OCI-LY7 (cell line): Measurements from ENCODE around the gene NAPSA. TPM values are rescaled to one million over a fixed set of nuclear protein-coding genes. Genes with fewer than 3 reads are reported as not detected.
"Not testable (repeated sequence)": the region's sequence is repeated elsewhere in the genome, so short reads cannot be mapped to it uniquely, and the experiment has no call there.

Experiments
- BruUV-seq: library from RNA; stranded (reverse); fragments of 400-500 nt; replicated peaks from 2 replicates; lab custom pipeline; 2021; lab: Mats Ljungman, UMichigan
- CTCF ChIA-PET: fragments of 300-600 bp; sonication (Branson Sonifier 250); formaldehyde crosslinking; loops from one replicate; lab custom pipeline; 2022; ENCODE audit warnings: antibody characterized with exemption; ENCODE audit not compliant: unreplicated experiment; lab: Charles Lee
- POLR2A ChIA-PET: fragments of 300-600 bp; sonication (Branson Sonifier 250); formaldehyde crosslinking; loops from one replicate; lab custom pipeline; 2022; ENCODE audit warnings: antibody characterized with exemption; lab: Charles Lee
- DNase-seq: peaks from one replicate; pipeline ENCODE4 v3.0.0-alpha.2; 2015; ENCODE audit warnings: low spot score
- H2AFZ ChIP-seq: fragments of 200-600 bp; sonication (generic), shearing (Covaris generic); 2 replicates; pipeline ENCODE4 v1.6.1; 2014; ENCODE audit warnings: mild to moderate bottlenecking, antibody characterized with exemption, low read length, moderate library complexity
- H3K27ac ChIP-seq: fragments of 200-600 bp; sonication (generic); 2 replicates; pipeline ENCODE4 v1.5.1; 2014; ENCODE audit warnings: mixed run types, low read depth, mild to moderate bottlenecking, moderate library complexity, low read length, inconsistent platforms; ENCODE audit not compliant: poor library complexity, severe bottlenecking
- H3K36me3 ChIP-seq: fragments of 200-600 bp; sonication (generic); 2 replicates; pipeline ENCODE4 v1.6.1; 2014; ENCODE audit warnings: mild to moderate bottlenecking, antibody characterized with exemption, low read length, moderate library complexity, mixed read lengths; ENCODE audit not compliant: insufficient read depth
- H3K4me1 ChIP-seq: fragments of 200-600 bp; sonication (generic); 2 replicates; pipeline ENCODE4 v1.5.1; 2014; ENCODE audit warnings: mild to moderate bottlenecking, low read length; ENCODE audit not compliant: insufficient read depth, poor library complexity, severe bottlenecking
- H3K4me2 ChIP-seq: fragments of 200-600 bp; sonication (generic); 2 replicates; pipeline ENCODE4 v1.6.1; 2014; ENCODE audit warnings: mild to moderate bottlenecking, low read length
- H3K4me3 ChIP-seq: fragments of 200-600 bp; sonication (generic); 2 replicates; pipeline ENCODE4 v1.5.1; 2014; ENCODE audit warnings: mild to moderate bottlenecking, low read depth, low read length; ENCODE audit not compliant: poor library complexity, severe bottlenecking
- H3K79me2 ChIP-seq: fragments of 200-600 bp; sonication (generic); 2 replicates; pipeline ENCODE4 v1.6.1; 2016; ENCODE audit warnings: low read depth, mild to moderate bottlenecking, low read length, moderate library complexity, mixed read lengths; ENCODE audit not compliant: insufficient read depth
- H3K9me2 ChIP-seq: fragments of 200-600 bp; sonication (generic); 2 replicates; pipeline ENCODE4 v1.6.1; 2016; ENCODE audit warnings: mild to moderate bottlenecking, low read length, mixed read lengths; ENCODE audit not compliant: insufficient read depth
- H3K9me3 ChIP-seq: fragments of 200-600 bp; sonication (generic); 2 replicates; pipeline ENCODE4 v1.6.1; 2014; ENCODE audit warnings: mild to moderate bottlenecking, mixed run types, low read length, mixed read lengths
- H4K20me1 ChIP-seq: fragments of 200-600 bp; sonication (generic); 2 replicates; pipeline ENCODE4 v1.6.1; 2014; ENCODE audit warnings: mild to moderate bottlenecking, antibody characterized with exemption, low read length, moderate library complexity, mixed read lengths; ENCODE audit not compliant: insufficient read depth
- CTCF ChIP-seq: fragments of 200-600 bp; sonication (generic); conservative IDR thresholded peaks from 2 replicates; pipeline ENCODE4 v1.5.1; 2014; ENCODE audit warnings: mild to moderate bottlenecking, antibody characterized with exemption, low read length, moderate library complexity, mixed read lengths
- EZH2phosphoT487 ChIP-seq: fragments of 200-600 bp; sonication (generic); IDR thresholded peaks from 2 replicates; pipeline ENCODE4 v1.6.1; 2018; ENCODE audit warnings: low read depth, borderline replicate concordance, mild to moderate bottlenecking, mixed run types, antibody characterized with exemption, low read length, moderate library complexity, mixed read lengths
- intact Hi-C: fragments of 100-400 bp; cut with micrococcal nuclease; formaldehyde crosslinking; loops from one replicate; pipeline ENCODE4 v1.10.0; 2022; ENCODE audit not compliant: unreplicated experiment
- total RNA-seq, 2 experiments: library from RNA; depleted of rRNA in 1 of 2; stranded (reverse); fragments of >200 nt in 1 of 2; shearing (Covaris generic) in 1 of 2; gene quantifications; 2 replicates each; pipeline ENCODE4 v1.2.3, GENCODE V29; 2014 to 2022

NAPSA gene
- total RNA-seq, 2 experiments from 2014 or later: 5.7 to 30.1 TPM

GRCh38 chr19:50393589-50393988 is 28.1 kb upstream of the NAPSA start:
- Histone ChIP-seq H3K36me3 (peaks cover 79% of the 10 kb centered on the region), H3K79me2 (peaks cover 77% of the 10 kb centered on the region), H3K27ac (no peak overlapping the region), H3K4me1 (no peaks in the 10 kb centered on the region), H3K4me3 (no peak overlapping the region), H4K20me1 (no peaks in the 10 kb centered on the region; the same call in 1 of the 2 replicates), H3K9me3 (peaks cover 6% of the 10 kb centered on the region; the same call in 1 of the 2 replicates), H2AFZ (no peak overlapping the region), H3K4me2 (no peak overlapping the region), H3K9me2 (no peaks in the 10 kb centered on the region)
- intact Hi-C loops: no loop called here
- no TSS peak for BruUV-seq
- CTCF ChIA-PET: no interaction called here
- TF ChIP-seq EZH2phosphoT487: no peak
- no peak for TF ChIP-seq CTCF
- DNase-seq: no peak
- POLR2A ChIA-PET: no interaction called here

GRCh38 chr19:50392759-50393158 is 27.3 kb upstream of the NAPSA start:
- peaks cover 6% of the 10 kb centered on the region; the same call in 1 of the 2 replicates for H3K9me3 ChIP-seq
- H3K4me1 ChIP-seq: no peaks in the 10 kb centered on the region
- H4K20me1 ChIP-seq: no peaks in the 10 kb centered on the region
- no peak overlapping the region for H3K4me2 ChIP-seq
- no TSS peak for BruUV-seq
- peaks cover 77% of the 10 kb centered on the region for H3K79me2 ChIP-seq
- ChIA-PET POLR2A (no interaction called here), CTCF (no interaction called here)
- intact Hi-C loops: no loop called here
- no peak for TF ChIP-seq EZH2phosphoT487
- TF ChIP-seq CTCF: no peak
- H3K27ac ChIP-seq: no peak overlapping the region
- H2AFZ ChIP-seq: no peak overlapping the region
- DNase-seq: no peak
- no peak overlapping the region for H3K4me3 ChIP-seq
- H3K9me2 ChIP-seq: no peaks in the 10 kb centered on the region
- peaks cover 81% of the 10 kb centered on the region for H3K36me3 ChIP-seq

GRCh38 chr19:50390952-50391351 is 25.5 kb upstream of the NAPSA start:
- intact Hi-C loops, POLR2A ChIA-PET, H2AFZ ChIP-seq, DNase-seq, H4K20me1 ChIP-seq, H3K4me1 ChIP-seq, H3K9me3 ChIP-seq, CTCF ChIA-PET, H3K4me2 ChIP-seq, BruUV-seq, H3K27ac ChIP-seq, H3K4me3 ChIP-seq, H3K9me2 ChIP-seq: not testable (repeated sequence)
- H3K79me2 ChIP-seq: peaks cover 85% of the 10 kb centered on the region
- peaks cover 92% of the 10 kb centered on the region for H3K36me3 ChIP-seq

GRCh38 chr19:50390295-50390694 is 24.9 kb upstream of the NAPSA start:
- H3K9me3 ChIP-seq, H3K4me2 ChIP-seq, intact Hi-C loops, H3K4me1 ChIP-seq, H3K27ac ChIP-seq, H3K4me3 ChIP-seq, DNase-seq, H2AFZ ChIP-seq, H3K9me2 ChIP-seq, POLR2A ChIA-PET, H4K20me1 ChIP-seq, CTCF ChIA-PET: not testable (repeated sequence)
- peaks cover 90% of the 10 kb centered on the region for H3K36me3 ChIP-seq
- BruUV-seq: TSS peak; percentile 8
- H3K79me2 ChIP-seq: peaks cover 86% of the 10 kb centered on the region
